Stimulated activated CD4-positive, alpha-beta T cell treated with anti-CD3 and anti-CD28 coated beads, Interleukin-4, amount 100 ng/mL, for 1 hour (primary cell): ENCODE results near the gene ACRBP.

Experiments
- DNase-seq: peaks from one replicate; pipeline ENCODE4 v3.0.0-alpha.2; 2020

The ACRBP gene

GRCh38 chr12:6647083-6647604, at the start of gene ACRBP:
Gene ACRBP (minus strand): TSS chr12:6647432. CDS start chr12:6647366, 66 bp downstream.
- peak; percentile 44 for DNase-seq

GRCh38 chr12:6695313-6696045, 48.2 kb upstream of the ACRBP start:
- no peak for DNase-seq

DNA sequence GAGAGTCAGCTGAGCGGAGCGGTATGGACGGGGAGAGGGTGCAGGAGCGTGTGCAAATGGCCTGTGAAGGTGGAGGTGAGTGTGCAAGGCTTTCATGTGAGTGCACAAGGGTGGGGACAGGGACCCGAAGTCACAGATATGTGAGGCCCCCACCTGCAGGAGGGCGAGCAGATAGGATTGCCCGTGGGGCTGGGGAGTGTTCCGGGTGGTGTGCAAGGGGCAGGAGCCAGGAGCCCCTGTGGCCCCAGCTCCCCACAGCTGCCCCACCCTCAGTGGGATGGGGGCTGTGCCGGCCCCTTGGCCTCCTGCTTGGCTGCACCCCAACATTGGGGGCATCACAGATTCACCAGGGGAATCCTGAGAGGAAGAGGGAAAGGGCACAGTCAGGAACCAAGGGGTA, 47.5 kb upstream of the ACRBP start:
- no peak for DNase-seq

DNA sequence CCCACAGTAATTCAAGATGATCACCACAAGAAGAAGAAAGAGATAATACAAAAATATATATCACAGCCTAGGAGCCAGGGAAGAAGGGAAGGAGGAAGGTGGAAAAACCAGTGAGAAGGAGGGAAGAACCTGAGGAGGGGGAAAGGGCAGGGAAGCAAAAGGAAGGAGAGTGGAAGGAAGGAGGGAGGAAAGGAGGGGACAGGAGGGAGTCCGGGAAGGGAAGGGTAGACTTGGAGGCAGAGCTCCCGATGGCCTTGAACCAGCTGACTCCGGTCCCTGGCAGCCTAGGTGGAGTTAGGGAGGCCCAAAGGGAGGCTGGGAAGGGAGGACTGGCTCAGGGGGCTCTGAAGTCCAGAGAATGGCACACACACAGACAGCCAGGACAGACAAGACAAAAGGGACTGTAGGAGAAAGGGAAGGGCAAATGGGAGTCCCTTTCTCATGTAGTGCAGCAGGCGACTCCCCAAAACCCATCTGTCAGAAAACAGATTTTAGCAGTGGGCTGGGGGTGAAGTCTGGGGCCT, 46.7 kb upstream of the ACRBP start:
- DNase-seq: no peak

GRCh38 chr12:6692888-6693287, 45.7 kb upstream of the ACRBP start:
- no peak for DNase-seq

- no peak for DNase-seq
Observed at GRCh38 chr12:6691473-6691872, 44.2 kb upstream of the ACRBP start.

DNA sequence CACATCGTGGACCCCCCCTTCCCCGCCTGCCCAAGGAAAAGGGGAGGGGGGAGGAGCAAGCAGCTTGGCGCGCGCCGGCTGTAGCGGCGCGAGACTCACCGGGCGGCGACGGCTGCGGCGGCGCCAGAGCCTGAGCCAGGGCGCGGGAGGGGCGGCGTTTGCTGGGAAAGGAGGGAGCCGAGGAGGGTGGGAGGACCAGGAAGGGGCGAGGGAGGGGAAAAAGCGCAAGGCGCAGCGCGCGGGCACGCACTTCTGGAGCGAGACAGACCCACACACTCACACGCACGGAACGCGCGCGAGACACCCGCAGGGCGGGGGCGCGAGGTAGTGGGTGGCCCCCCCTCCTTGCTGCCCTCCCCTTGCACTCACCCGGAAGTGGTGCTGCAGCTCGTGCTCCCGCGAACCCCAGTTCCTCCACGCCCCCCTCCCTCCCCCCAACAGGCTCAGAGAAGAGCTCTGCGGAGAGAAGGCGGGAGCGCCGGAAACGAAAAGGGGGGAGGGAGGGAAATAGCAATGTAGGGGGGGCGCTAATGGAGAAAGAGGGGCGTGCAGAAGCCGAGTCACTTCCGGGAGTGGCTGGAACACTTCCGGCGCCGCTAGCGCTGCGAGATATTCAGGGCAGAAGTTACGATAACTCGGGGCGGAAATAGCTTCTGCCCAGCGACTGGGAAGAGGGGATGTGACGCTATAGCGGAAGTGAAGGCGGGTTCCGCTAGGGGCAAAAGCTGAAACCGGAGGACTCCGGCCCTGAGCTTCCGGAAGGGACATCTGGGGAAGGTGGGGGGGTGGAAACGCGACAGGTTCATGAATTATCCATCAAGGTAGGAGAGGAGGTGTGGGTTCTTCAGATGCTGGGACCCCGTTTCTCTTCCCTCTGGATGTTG, 42.0 kb upstream of the ACRBP start, which contains the start of gene ZNF384:
ZNF384 (minus strand) TSS at position 377 of the 884 bp plus-strand sequence. CDS start 9,855 bp downstream, outside the sequence.
- peak; percentile 89 for DNase-seq

- peak; percentile 26 for DNase-seq
Observed at GRCh38 chr12:6688543-6688998, 41.3 kb upstream of the ACRBP start.

GRCh38 chr12:6685814-6686213, 38.6 kb upstream of the ACRBP start:
- DNase-seq: no peak

DNA sequence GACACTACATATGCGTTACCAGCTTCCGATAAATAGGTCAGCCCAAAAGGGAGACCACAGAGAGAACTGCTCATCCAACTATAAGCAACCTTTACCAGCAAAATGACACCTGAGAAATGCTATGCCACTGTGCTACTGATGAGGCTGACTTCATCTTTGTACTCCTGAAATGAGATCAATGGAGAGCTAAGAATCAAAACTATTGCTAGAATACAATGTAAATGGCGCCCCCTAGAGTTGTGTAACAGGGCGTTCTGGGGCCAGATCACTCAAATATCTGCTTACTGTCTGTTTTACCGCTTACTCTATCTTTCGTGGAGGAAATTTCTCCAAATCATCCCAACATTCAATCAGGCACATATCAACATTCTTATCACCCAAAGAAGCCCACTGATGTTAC, 37.4 kb upstream of the ACRBP start:
- peak; percentile 31 for DNase-seq

- no peak for DNase-seq
Observed at GRCh38 chr12:6676962-6677361, 29.7 kb upstream of the ACRBP start.

DNA sequence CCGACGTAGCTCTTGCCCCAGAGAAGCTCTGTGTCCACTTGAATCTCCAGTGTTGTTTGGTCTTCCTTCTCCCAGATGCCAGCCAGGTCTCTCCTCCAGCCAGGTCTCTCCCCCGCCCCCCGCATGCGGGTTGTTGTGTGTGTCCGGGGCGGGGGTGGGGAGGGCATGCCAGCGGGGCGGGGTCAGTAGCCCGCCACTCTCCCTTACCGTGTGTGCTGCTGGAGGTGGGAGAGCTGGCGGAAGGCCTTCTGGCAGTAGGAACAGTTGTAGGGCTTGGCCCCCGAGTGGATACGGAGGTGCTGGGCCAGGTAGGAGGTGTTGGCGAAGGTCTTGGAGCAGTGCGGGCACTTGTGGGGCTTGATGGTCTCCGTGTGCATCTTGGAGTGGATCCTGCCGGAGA, 24.9 kb upstream of the ACRBP start:
- no peak for DNase-seq

DNA sequence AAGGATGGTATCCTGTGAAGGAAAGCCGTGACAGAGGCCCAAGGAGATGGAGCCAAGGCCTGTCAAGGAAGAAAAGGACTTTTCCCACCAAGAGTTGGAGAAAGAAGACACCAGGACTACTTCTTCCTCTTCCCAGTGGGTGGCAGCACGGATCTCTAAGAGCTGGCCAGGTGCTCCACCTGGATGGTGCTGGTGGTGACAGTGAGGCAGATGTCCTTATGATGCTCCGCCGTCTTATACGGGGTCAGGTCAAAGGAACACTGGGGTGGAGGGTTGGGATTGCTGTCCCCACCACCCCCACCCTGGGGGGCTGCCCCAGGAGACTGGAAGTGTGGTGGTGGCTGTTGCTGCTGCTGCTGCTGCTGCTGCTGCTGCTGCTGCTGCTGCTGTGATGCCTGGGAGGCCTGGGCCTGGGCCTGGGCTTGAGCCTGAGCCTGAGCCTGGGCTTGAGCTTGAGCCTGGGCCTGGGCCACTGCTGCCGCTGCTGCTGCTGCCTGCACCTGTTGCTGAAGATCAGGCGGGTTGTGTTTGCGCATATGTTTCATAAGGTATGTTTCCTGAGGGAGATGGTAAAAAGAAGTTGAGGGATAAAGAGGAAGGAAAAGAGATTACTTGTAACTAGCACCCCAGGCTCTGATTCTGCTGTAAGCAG, 20.5 kb upstream of the ACRBP start:
- no peak for DNase-seq

GRCh38 chr12:6666211-6666610, 19.0 kb upstream of the ACRBP start:
- no peak for DNase-seq

GRCh38 chr12:6664902-6665301, 17.7 kb upstream of the ACRBP start:
- DNase-seq: no peak

GRCh38 chr12:6662906-6663742, 15.9 kb upstream of the ACRBP start, which contains the start of gene ING4:
Gene ING4 (minus strand): TSS chr12:6663119. CDS start chr12:6663101, 18 bp downstream.
- DNase-seq: peak; percentile 90

DNA sequence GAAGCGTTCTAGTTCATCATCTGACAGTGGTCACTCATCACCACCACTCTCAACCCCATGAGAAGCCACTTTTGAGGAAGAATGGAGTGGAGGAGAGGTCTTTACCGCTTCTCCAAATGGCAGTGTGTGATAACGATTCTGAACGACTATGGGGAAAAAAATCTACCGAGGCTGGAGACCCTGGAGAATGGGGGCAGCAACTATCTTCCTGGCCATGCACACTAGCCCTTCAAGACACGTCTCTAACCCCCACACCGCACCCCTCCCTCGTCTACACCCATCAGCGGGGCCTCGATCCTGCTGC, 15.3 kb upstream of the ACRBP start:
- no peak for DNase-seq

DNA sequence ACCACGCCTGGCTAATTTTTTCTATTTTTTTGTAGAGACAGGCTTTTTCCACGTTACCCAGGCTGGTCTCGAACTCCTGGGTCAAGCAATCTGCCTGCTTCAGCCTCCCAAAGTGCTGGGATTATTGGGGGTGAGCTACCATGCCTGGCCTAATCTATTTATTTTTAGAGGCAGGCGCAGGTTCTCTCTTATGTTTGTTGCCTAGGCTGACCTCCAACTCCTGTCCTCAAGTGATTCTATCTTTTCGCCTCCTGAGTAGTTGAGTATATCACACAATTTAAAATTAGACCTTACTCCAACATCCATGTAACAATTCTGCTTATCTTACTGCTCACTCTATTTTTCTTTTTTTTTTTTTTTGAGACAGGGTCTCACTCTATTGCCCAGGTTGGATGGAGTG, 6.8 kb upstream of the ACRBP start:
- no peak for DNase-seq

GRCh38 chr12:6653342-6653741, 6.1 kb upstream of the ACRBP start:
- DNase-seq: no peak

- DNase-seq: no peak
Observed at GRCh38 chr12:6652391-6652790, 5.2 kb upstream of the ACRBP start.

- no peak for DNase-seq
Observed at GRCh38 chr12:6650832-6651231, 3.6 kb upstream of the ACRBP start.
